Naive B cell (primary cell): ENCODE data around the gene DNM3. TPM values are rescaled to one million over a fixed set of nuclear protein-coding genes. Genes with fewer than 3 reads are reported as not detected.

Experiments
- ATAC-seq, 2 donors: fragments of 150-1000 bp; cut with Tn5 transposase; 2 replicates each; pipeline ENCODE4 v1.10.0; 2021; ENCODE audit warnings: low read depth in 2 of 2, mild to moderate bottlenecking in 2 of 2, moderate library complexity in 2 of 2
- DNase-seq: peaks from one replicate; pipeline ENCODE4 v3.0.0; 2022
- H3K27ac Mint-ChIP-seq, 6 donors: one replicate each; pipeline ENCODE4 v1.8.0; 2020 to 2022; ENCODE audit warnings: mild to moderate bottlenecking in 6 of 6, mixed read lengths in 6 of 6, moderate library complexity in 5 of 6, inconsistent platforms in 2 of 6
- H3K27me3 Mint-ChIP-seq, 3 donors: one replicate each; pipeline ENCODE4 v1.8.0; 2021 to 2022; ENCODE audit warnings: mixed read lengths in 3 of 3, mild to moderate bottlenecking in 1 of 3
- H3K36me3 Mint-ChIP-seq, 2 donors: one replicate each; pipeline ENCODE4 v1.8.0; 2020 to 2022; ENCODE audit warnings: mixed read lengths in 2 of 2, inconsistent platforms in 1 of 2, mild to moderate bottlenecking in 1 of 2
- H3K4me1 Mint-ChIP-seq, 3 donors: one replicate each; pipeline ENCODE4 v1.8.0; 2020 to 2022; ENCODE audit warnings: mixed read lengths in 3 of 3, inconsistent platforms in 1 of 3, mild to moderate bottlenecking in 1 of 3, moderate library complexity in 1 of 3
- H3K4me3 Mint-ChIP-seq, 8 donors: one replicate each; pipeline ENCODE4 v1.8.0; 2020 to 2022; ENCODE audit warnings: mild to moderate bottlenecking in 8 of 8, mixed read lengths in 8 of 8, moderate library complexity in 8 of 8, inconsistent platforms in 2 of 8
- H3K9me3 Mint-ChIP-seq, 7 donors: one replicate each; pipeline ENCODE4 v1.8.0; 2020 to 2022; ENCODE audit warnings: mixed read lengths in 7 of 7, mild to moderate bottlenecking in 5 of 7, inconsistent platforms in 2 of 7, moderate library complexity in 1 of 7
- polyA plus RNA-seq, 6 donors: library from polyadenylated mRNA; unstranded; fragments of 300-500 nt; fragmentation: Illumina TruSeq; gene quantifications; one replicate each; pipeline ENCODE4 v1.2.3, GENCODE V29; 2021; ENCODE audit warnings: low read depth in 6 of 6

DNM3 gene
- polyA plus RNA-seq, 6 donors from 2014 or later = 0.32 to 6.6 (median 0.57) TPM

DNA sequence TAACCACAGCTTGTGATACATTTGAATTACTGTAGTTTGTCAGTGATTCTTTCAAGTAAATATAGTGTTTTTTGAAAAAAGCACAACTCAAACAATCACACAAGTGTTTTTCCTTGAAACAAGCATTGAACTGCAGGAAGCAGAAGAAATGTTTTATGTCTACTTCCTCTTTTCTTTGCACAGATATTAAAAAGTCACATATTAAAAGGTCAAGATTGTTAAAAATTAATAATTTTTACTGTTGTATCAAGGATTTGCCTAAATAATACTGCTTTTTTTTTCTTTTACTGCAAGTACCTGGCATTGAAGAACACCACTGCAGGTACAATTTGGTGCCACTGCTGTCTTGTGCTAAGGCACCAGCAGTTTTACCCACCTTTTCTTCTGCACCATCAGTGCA, 365.0 kb downstream of the DNM3 start:
- DNase-seq = no peak
- H3K4me1 Mint-ChIP-seq = peaks cover 0 to 25% (median 0%) of the 10 kb centered on the region in 3 donors
- no peak overlapping the region for H3K27ac Mint-ChIP-seq
- H3K9me3 Mint-ChIP-seq = no peaks in the 10 kb centered on the region
- no peak overlapping the region for H3K4me3 Mint-ChIP-seq
- H3K27me3 Mint-ChIP-seq = no peaks in the 10 kb centered on the region
- H3K36me3 Mint-ChIP-seq = no peaks in the 10 kb centered on the region
- no peak for ATAC-seq

- no peaks in the 10 kb centered on the region for H3K9me3 Mint-ChIP-seq
- H3K27ac Mint-ChIP-seq = no peak overlapping the region
- peaks cover 0 to 17% (median 0%) of the 10 kb centered on the region in 3 donors for H3K4me1 Mint-ChIP-seq
- DNase-seq (no peak), ATAC-seq (no peak)
- no peaks in the 10 kb centered on the region for H3K36me3 Mint-ChIP-seq
- H3K27me3 Mint-ChIP-seq = no peaks in the 10 kb centered on the region
- no peak overlapping the region for H3K4me3 Mint-ChIP-seq
These were observed 367.3 kb downstream of the DNM3 start for GRCh38 chr1:172208635-172209034.

DNA sequence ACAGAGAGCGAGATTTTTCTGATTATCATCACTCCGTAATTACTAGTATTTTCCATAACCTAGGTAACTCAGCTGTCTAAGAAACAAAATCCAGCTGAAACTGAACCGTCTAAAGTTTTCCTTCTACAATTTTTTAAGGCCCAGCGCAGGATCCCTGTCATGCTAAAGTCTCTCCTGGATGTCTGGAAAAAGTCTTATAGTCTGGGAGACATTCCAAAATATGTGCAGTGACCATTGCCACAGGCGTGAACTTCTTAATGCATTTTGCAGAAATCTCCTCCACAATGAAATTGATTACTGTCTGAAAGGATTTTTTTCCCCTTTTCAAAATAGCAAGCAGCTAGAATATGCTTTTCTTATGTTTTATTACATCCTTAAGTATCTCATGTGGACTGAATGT, 369.9 kb downstream of the DNM3 start:
- DNase-seq (no peak), ATAC-seq (no peak)
- Mint-ChIP-seq H3K4me3 (no peak overlapping the region), H3K9me3 (no peaks in the 10 kb centered on the region), H3K27me3 (no peaks in the 10 kb centered on the region), H3K27ac (no peak overlapping the region), H3K4me1 (peaks cover 0 to 9% (median 0%) of the 10 kb centered on the region in 3 donors), H3K36me3 (no peaks in the 10 kb centered on the region)

GRCh38 chr1:172212124-172212523, 370.8 kb downstream of the DNM3 start:
- H3K36me3 Mint-ChIP-seq = no peaks in the 10 kb centered on the region
- no peak for DNase-seq
- ATAC-seq = no peak
- H3K27ac Mint-ChIP-seq = peak overlapping the region in 1 of 6 donors; percentile 15
- H3K4me3 Mint-ChIP-seq = no peak overlapping the region
- no peaks in the 10 kb centered on the region for H3K27me3 Mint-ChIP-seq
- H3K4me1 Mint-ChIP-seq = peaks cover 0 to under 1% (median 0%) of the 10 kb centered on the region in 3 donors
- H3K9me3 Mint-ChIP-seq = no peaks in the 10 kb centered on the region

- Mint-ChIP-seq H3K27me3 (no peaks in the 10 kb centered on the region), H3K36me3 (no peaks in the 10 kb centered on the region), H3K9me3 (no peaks in the 10 kb centered on the region), H3K4me1 (peaks cover 0 to 4% (median 3%) of the 10 kb centered on the region in 3 donors), H3K27ac (no peak overlapping the region), H3K4me3 (no peak overlapping the region)
- ATAC-seq = no peak
- no peak for DNase-seq
These were observed 373.7 kb downstream of the DNM3 start for GRCh38 chr1:172215006-172215405.

DNA sequence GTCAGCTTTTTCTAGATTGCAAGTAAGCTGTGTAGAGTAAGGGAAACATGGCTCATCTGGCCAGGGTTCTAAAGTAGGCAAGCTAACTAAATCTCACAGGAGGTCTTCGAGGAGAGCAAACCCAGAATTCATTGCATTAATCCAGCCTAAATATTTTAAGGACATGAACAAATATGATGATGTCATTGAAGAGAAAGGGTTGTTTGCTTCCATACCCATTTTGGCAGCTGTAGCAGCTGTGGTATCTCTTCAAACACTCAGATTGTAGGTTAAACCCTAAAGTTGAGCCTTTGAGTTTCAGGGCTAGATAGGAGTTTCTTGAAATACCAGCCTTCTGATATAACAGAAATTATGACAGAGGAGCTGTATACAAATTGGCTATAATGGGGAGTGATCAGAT, 378.7 kb downstream of the DNM3 start:
- Mint-ChIP-seq H3K9me3 (peaks cover 0 to 6% (median 0%) of the 10 kb centered on the region in 7 donors), H3K36me3 (no peaks in the 10 kb centered on the region), H3K27ac (no peak overlapping the region), H3K27me3 (no peaks in the 10 kb centered on the region), H3K4me1 (peaks cover 0 to 5% (median 4%) of the 10 kb centered on the region in 3 donors), H3K4me3 (no peak overlapping the region)
- ATAC-seq (no peak), DNase-seq (no peak)

- H3K27me3 Mint-ChIP-seq = no peaks in the 10 kb centered on the region
- H3K27ac Mint-ChIP-seq = no peak overlapping the region
- no peaks in the 10 kb centered on the region for H3K36me3 Mint-ChIP-seq
- peaks cover 4 to 9% (median 6%) of the 10 kb centered on the region in 3 donors for H3K4me1 Mint-ChIP-seq
- peaks cover 0 to 6% (median 0%) of the 10 kb centered on the region in 7 donors for H3K9me3 Mint-ChIP-seq
- ATAC-seq = no peak
- H3K4me3 Mint-ChIP-seq = no peak overlapping the region
- no peak for DNase-seq
These were observed 379.1 kb downstream of the DNM3 start for GRCh38 chr1:172220376-172220775.

DNA sequence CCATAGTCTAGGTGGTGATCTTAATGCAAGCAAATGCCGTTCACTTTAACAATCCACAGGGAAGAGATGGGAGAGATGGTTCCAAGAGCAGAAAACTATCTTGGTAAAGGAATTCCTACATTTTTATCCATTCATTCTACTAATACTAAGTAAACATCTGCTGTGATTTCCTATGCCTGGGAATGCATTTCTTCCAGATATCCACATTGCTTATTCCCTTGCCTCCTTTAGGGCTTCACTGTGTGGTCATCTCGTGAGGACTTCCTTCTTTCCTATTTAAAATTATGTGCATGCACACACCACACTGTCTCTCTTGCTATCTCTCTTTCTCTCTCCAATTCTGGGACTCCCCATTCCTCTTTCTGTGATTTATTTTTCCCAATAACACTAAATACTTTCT, 380.1 kb downstream of the DNM3 start:
- Mint-ChIP-seq H3K27me3 (no peaks in the 10 kb centered on the region), H3K4me1 (peaks cover 6 to 9% (median 7%) of the 10 kb centered on the region in 3 donors), H3K36me3 (no peaks in the 10 kb centered on the region), H3K9me3 (peaks cover 0 to 6% (median 0%) of the 10 kb centered on the region in 7 donors), H3K4me3 (no peak overlapping the region), H3K27ac (no peak overlapping the region)
- ATAC-seq = no peak
- DNase-seq = no peak

DNA sequence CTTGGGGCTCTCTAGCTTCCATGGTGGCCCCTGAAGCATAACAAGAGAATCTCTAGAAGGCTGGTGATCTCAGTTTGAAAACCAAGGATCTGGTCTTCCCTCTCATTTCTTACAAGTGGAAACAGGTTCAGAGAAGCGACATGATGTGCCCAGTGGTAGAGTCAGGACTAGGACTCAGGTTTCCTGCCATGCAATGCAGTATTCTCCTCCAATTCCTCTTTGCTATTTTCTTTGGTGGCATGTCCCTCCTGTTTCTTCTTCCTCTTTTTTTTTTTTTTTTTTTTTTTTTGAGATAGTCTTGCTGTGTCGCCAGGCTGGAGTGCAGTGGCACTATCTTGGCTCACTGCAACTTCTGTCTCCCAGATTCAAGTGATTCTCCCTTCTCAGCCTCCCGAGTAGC, 383.6 kb downstream of the DNM3 start:
- ATAC-seq (no peak), DNase-seq (no peak)
- H3K9me3 Mint-ChIP-seq = peaks cover 0 to 6% (median 0%) of the 10 kb centered on the region in 7 donors
- no peaks in the 10 kb centered on the region for H3K27me3 Mint-ChIP-seq
- peak overlapping the region in 1 of 8 donors; percentile 4 for H3K4me3 Mint-ChIP-seq
- H3K4me1 Mint-ChIP-seq = peaks cover 4 to 6% (median 5%) of the 10 kb centered on the region in 3 donors
- H3K36me3 Mint-ChIP-seq = no peaks in the 10 kb centered on the region
- H3K27ac Mint-ChIP-seq = peak overlapping the region in 2 of 6 donors; percentile 66 to 67

DNA sequence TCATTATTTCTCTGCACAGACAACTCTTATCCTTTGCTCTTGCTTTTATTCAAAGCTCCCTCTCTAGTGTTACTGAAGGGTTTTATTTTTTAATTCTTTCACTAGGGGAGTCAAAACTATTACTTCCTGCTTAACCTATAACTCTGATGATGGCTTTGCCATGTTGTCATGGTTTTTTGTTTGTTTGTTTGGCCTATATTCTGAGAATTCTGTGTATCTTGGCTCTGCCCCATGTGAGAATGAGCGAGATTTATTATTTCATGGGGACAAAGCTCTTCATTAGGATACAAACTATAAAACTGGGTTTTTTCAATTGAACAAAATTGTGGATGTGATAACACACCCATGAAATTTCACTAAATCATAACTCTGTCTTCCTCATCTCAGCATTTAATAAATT, 388.6 kb downstream of the DNM3 start:
- Mint-ChIP-seq H3K36me3 (peaks cover 0 to 8% of the 10 kb centered on the region in 2 donors), H3K4me3 (no peak overlapping the region), H3K27ac (no peak overlapping the region), H3K4me1 (peaks cover 4 to 6% (median 4%) of the 10 kb centered on the region in 3 donors), H3K9me3 (peaks cover 0 to 9% (median 3%) of the 10 kb centered on the region in 7 donors), H3K27me3 (peaks cover 0 to 8% (median 0%) of the 10 kb centered on the region in 3 donors)
- ATAC-seq (no peak), DNase-seq (no peak)

- Mint-ChIP-seq H3K9me3 (peaks cover 0 to 9% (median 3%) of the 10 kb centered on the region in 7 donors), H3K27me3 (peaks cover 0 to 8% (median 0%) of the 10 kb centered on the region in 3 donors), H3K4me3 (no peak overlapping the region), H3K4me1 (peaks cover 0 to under 1% (median 0%) of the 10 kb centered on the region in 3 donors), H3K27ac (no peak overlapping the region), H3K36me3 (peaks cover 0 to 8% of the 10 kb centered on the region in 2 donors)
- ATAC-seq (no peak), DNase-seq (no peak)
These were observed 389.2 kb downstream of the DNM3 start for GRCh38 chr1:172230526-172230925.

DNA sequence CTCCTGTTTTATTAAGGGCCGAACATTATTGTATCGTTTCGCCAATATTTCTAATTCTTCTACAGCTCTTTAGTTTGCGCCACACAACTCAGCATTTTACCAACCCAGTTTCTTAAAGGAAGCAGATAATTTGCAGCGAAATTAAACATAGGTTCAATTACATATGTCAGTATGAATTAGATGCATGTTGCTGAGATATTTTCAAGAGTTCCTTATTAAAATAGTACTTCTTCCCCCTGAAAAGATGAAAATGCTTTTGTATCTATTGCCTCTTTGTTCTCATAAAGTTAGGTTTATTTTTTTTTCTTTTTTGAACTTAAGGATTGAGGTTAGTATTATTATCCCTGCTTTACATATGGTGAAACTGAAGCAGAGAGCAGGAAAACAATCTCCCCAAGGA, 395.7 kb downstream of the DNM3 start:
- DNase-seq = no peak
- ATAC-seq = no peak
- Mint-ChIP-seq H3K4me1 (no peaks in the 10 kb centered on the region), H3K4me3 (no peak overlapping the region), H3K9me3 (peaks cover 0 to 3% (median 0%) of the 10 kb centered on the region in 7 donors), H3K27me3 (no peaks in the 10 kb centered on the region), H3K27ac (no peak overlapping the region), H3K36me3 (no peaks in the 10 kb centered on the region)

DNA sequence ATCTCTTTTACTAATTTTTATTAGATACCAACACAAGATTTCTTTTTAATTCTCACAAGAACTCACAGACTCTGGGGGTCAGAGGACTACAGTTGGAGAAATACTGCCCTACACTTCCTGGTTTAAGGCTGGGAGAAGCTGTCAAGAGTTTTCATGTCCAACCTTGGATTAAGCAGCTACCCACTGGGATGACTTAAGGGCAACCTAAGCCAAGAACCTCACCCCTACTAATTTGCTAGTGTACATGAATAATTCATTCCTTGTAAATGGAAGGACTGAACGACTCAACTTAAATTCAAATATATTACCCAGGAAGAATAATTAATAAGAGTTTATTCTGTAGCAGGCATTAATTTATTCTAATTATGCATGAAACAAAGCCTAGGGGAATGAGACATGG, 396.9 kb downstream of the DNM3 start:
- Mint-ChIP-seq H3K4me1 (no peaks in the 10 kb centered on the region), H3K9me3 (peaks cover 0 to 3% (median 0%) of the 10 kb centered on the region in 7 donors), H3K27ac (no peak overlapping the region), H3K36me3 (no peaks in the 10 kb centered on the region), H3K4me3 (no peak overlapping the region), H3K27me3 (no peaks in the 10 kb centered on the region)
- DNase-seq (no peak), ATAC-seq (no peak)

DNA sequence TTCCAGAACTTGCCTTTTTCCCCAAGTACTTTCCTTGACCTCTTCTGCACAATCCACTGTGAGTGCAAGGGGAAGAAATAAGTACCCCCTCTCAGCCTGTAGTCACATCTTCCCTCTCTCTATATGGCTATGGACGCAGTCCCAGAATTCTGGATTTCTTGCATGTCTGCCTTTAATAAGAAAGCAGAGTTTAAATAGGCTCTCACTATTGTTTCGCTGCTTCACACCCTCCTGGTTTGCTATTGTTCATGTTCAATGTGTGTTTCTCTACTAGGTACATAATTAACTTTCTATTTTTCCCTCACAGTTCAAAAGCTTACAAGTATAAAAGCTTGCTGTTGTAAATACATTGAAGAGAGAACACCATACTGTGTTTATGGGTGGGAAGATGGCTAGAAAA, 397.7 kb downstream of the DNM3 start:
- Mint-ChIP-seq H3K27ac (no peak overlapping the region), H3K9me3 (peaks cover 0 to 3% (median 0%) of the 10 kb centered on the region in 7 donors), H3K27me3 (no peaks in the 10 kb centered on the region), H3K36me3 (no peaks in the 10 kb centered on the region), H3K4me3 (no peak overlapping the region), H3K4me1 (no peaks in the 10 kb centered on the region)
- DNase-seq (no peak), ATAC-seq (no peak)

DNA sequence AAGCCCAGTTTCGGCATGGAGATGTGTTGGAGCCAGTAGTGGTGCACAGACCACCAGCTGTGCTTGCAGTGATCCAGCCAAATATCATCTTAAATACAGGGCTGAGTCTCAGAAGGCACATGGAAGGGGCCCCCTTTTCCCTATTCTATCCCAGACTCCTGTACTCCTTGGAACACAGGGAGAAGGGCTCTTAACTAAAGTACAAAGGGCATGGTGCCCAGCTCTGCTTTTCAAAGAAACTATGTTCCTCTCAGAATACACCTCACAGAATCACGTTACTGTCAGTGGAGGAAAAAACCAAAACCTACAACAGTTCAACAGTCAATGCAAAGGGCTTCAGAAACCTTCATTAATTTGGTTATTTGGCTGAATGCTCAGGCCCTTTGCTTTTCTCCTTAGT, 398.6 kb downstream of the DNM3 start:
- no peaks in the 10 kb centered on the region for H3K4me1 Mint-ChIP-seq
- ATAC-seq (no peak), DNase-seq (no peak)
- peaks cover 0 to 3% (median 0%) of the 10 kb centered on the region in 7 donors for H3K9me3 Mint-ChIP-seq
- no peak overlapping the region for H3K4me3 Mint-ChIP-seq
- no peaks in the 10 kb centered on the region for H3K36me3 Mint-ChIP-seq
- peak overlapping the region in 1 of 6 donors; percentile 6 for H3K27ac Mint-ChIP-seq
- no peaks in the 10 kb centered on the region for H3K27me3 Mint-ChIP-seq
